ENCODE data around the gene BST2. TPM values are rescaled to one million over a fixed set of nuclear protein-coding genes. Genes with fewer than 3 reads are reported as not detected.

The BST2 gene
- total RNA-seq, 1 experiment from 2014 or later: 24.8 TPM

GRCh38 chr19:17353386-17353785 is 52.0 kb downstream of the BST2 start:
- no TSS peak for BruUV-seq (replicated peaks)
- intact Hi-C loops (cut with micrococcal nuclease): no loop called here
- no peak for DNase-seq (ENCODE audit: unreplicated experiment)
- CTCF ChIA-PET: interaction anchor here (0.6 to 2.6 kb wide), 2 partner anchors 33 to 221 kb away, joined by 4 to 16 read pairs; no protein-coding TSS in a partner anchor
- peak overlapping the region; percentile 44 for H3K27ac Mint-ChIP-seq (ENCODE audit: low read depth, unreplicated experiment)
- H3K9me3 Mint-ChIP-seq (ENCODE audit: unreplicated experiment): no peaks in the 10 kb centered on the region
- peaks cover 14% of the 10 kb centered on the region for H3K4me1 Mint-ChIP-seq (ENCODE audit: insufficient read depth, unreplicated experiment)
- POLR2A ChIA-PET: no interaction called here
- no peaks in the 10 kb centered on the region for H3K27me3 Mint-ChIP-seq (ENCODE audit: insufficient read depth, unreplicated experiment)
- H3K36me3 Mint-ChIP-seq (ENCODE audit: insufficient read depth, unreplicated experiment): no peaks in the 10 kb centered on the region
- TF ChIP-seq CTCF (IDR thresholded peaks at IDR 0.05; ENCODE audit: unreplicated experiment): no peak
- H3K4me3 Mint-ChIP-seq (ENCODE audit: unreplicated experiment): no peak overlapping the region

Other genes with a start within 250 kb of the BST2 start
- 29.9 and 47.9 TPM in 2 replicates for gene USE1, start 190.3 kb downstream of the BST2 start, total RNA-seq (2022)
- gene OCEL1, start 179.4 kb downstream of the BST2 start, total RNA-seq (2022): 13.7 and 14.3 TPM in 2 replicates
- 32.8 and 36.3 TPM in 2 replicates for gene NR2F6, start 159.7 kb downstream of the BST2 start, total RNA-seq (2022)
- gene USHBP1, start 140.9 kb downstream of the BST2 start, total RNA-seq (2022): not detected in 2 replicates
- gene BABAM1, start 138.2 kb downstream of the BST2 start, total RNA-seq (2022): 96.1 and 104 TPM in 2 replicates
- 0.16 and 1.0 TPM in 2 replicates for gene ANKLE1, start 123.7 kb downstream of the BST2 start, total RNA-seq (2022)
- 4.1 and 6.4 TPM in 2 replicates for gene ABHD8, start 102.2 kb downstream of the BST2 start, total RNA-seq (2022)
- 58.8 and 65.8 TPM in 2 replicates for gene MRPL34, start 99.8 kb downstream of the BST2 start, total RNA-seq (2022)
- gene DDA1, start 96.1 kb downstream of the BST2 start, total RNA-seq (2022): 57.4 and 60.4 TPM in 2 replicates
- gene ANO8, start 70.8 kb downstream of the BST2 start, total RNA-seq (2022): 13.0 and 14.5 TPM in 2 replicates
- gene GTPBP3, start 68.1 kb downstream of the BST2 start, total RNA-seq (2022): 24.8 and 27.9 TPM in 2 replicates
- not detected in 2 replicates for gene PLVAP, start 28.3 kb downstream of the BST2 start, total RNA-seq (2022)
- 0.37 TPM in 1 of 2 replicates, not detected in the other for gene CCDC194, start 11.4 kb downstream of the BST2 start, total RNA-seq (2022)
- gene MVB12A, start 14.4 kb upstream of the BST2 start, total RNA-seq (2022): 47.7 and 51.1 TPM in 2 replicates
- not detected in 2 replicates for gene TMEM221, start 43.0 kb upstream of the BST2 start, total RNA-seq (2022)
- not detected in 2 replicates for gene NXNL1, start 55.3 kb upstream of the BST2 start, total RNA-seq (2022)
- 3.4 and 5.0 TPM in 2 replicates for gene SLC27A1, start 64.9 kb upstream of the BST2 start, total RNA-seq (2022)
- gene PGLS, start 106.0 kb upstream of the BST2 start, total RNA-seq (2022): 115 and 143 TPM in 2 replicates
- gene COLGALT1, start 150.0 kb upstream of the BST2 start, total RNA-seq (2022): 103 and 107 TPM in 2 replicates

Data from MCF 10A (cell line).